Activated CD4-positive, alpha-beta T cell treated with anti-CD3 and anti-CD28 coated beads for 24 hours (primary cell): ENCODE results near the gene PALLD.
"Not testable (repeated sequence)": the region's sequence is repeated elsewhere in the genome, so short reads cannot be mapped to it uniquely, and the experiment has no call there.

Source experiments
- DNase-seq, 2 donors: peaks; one replicate each; pipeline ENCODE4 v3.0.0-alpha.2; 2020; ENCODE audit warnings: low read depth in 2 of 2

PALLD gene

DNA sequence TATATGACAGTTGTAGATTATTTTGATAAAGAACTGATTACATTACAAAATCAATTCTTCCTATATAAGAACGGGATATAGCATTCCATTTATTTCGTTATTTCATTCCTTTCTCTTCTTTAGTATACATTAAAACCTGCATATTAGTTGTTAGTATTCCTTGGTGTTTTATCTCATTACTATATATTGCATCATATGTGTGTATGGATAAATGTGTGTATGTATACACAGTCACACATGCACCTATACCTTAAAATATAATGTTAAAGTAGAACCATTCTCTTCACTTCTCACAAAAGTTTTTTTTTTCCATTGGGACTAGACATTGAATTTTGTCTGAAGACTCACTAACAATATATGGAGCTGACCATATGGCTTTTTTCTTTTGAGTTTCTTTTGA is 5.3 kb upstream of the PALLD start:
- DNase-seq = no peak

DNA sequence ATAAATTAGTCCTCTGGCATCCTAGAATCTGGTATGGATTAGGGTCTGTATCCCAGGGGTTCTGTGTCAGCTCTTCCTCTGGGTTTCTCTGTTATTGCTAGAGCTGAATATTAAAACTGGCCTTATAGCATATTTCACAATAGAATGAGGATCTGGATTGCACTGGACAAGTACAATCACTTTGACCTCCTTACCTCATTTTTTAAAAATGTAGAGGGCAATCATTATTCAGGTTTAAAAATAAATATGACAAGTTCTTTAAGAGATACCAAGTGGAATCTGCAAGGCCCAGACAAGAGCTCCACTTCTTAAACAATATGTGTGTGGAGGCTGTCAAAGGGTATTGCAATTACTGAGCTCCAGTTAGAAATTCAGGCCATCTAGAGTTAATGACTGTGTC is 1.4 kb downstream of the PALLD start:
- DNase-seq = no peak

DNA sequence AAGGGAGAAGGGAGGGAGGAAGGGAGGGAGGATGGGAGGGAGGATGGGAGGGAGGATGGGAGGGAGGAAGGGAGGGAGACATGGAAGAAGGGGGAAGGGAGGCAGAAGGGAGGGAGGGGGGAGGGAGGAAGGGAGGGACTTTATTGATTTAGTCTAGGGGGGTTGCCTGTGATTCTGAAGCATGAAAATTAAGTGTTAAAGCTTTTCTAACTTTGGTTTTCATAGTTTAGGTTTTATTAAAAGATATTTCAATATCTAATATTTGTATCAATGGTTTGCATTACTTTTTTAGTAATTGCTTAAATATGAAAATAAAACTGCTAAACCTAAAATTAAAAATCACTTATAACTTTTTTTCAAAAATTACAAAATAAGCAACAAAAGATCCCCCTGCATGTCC is 2.4 kb downstream of the PALLD start:
- DNase-seq = no peak

DNA sequence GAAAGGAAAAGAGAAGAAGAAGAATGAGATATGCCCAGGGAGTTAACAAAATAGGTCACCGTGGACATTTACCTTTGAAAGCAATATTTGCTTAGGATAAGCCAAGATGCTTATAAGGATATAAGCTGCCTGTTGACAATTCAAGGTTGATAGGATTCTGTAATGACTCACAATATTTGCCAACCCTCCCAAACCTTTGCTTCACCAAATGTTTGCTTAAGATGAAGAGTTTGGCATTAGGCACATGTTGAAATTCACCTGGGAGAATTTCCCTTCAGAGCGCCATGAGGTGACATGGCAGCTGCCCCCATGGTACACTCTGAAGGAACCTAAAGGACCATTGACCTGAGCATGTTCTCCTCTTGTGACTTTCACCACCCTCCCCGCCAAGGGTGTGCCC is 4.6 kb downstream of the PALLD start:
- DNase-seq = no peak

DNA sequence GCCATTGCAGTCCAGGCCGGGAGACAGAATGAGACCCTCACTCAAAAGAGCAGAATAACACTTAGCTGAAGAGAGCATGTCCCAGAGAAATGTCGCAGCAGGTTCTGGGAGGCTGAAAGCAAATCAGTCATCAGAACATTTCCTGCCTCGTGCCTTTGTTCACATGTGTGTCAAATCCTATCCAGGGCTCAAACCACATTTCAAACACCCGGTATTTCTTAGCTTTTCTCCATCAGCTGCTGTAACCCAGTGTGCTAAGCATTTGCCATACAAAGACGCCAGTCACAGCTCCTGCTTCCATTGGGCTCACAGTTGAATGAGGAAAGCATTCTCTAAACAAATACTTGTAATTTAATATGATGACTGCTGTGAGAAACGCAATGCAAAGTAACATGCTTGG is 6.0 kb downstream of the PALLD start:
- no peak for DNase-seq

DNA sequence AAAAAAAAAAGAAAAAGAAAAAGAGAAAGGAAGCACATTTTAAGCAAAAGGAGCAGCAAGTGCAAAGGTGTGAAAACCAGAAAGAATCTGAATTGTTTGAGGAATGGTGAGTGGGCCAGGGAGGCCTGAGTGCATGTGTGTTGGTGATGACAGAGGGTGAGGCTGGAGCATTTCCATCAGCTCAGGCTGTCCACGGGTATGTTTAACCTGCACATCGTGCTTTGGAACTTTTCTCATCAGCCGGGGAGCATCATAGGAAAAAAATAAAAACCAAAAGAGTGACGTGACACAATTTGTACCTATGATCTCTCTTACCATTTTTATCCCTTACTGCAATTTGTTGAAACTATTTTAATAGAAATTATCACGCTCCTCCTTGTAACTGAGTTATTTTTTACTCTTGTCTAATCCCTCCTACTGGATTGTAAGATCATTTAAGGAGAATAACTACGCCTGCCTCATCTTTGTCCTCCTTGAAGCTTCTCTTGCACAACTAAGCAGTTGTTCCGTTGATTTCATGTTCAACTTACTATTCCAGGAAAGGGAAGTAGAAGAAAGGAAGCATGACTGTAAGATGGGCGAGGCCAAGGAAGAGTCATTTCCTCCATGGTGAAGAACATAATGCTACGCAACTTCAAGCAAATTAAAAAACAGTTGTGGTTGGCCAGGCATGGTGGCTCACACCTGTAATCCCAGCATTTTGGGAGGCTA is 7.0 kb downstream of the PALLD start:
- DNase-seq = no peak

DNA sequence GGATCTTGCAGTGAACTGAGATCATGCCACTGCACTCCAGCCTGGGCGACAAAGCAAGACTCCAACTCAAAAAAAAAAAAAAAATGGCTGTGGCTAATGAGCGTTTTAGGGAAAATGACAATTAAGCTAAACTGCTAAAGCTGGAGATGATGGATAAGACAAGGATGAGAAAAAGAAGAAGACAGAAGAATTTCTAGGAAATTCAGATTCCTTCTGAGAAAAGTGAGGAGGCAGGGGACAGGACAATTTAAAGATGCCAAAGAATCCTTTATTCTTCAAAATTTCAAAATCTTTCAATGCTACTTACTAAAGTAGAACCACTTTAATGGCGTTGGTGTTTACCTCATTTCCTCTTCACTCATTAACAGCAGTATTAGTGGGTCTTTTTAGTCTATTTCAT is 7.7 kb downstream of the PALLD start:
- no peak for DNase-seq

DNA sequence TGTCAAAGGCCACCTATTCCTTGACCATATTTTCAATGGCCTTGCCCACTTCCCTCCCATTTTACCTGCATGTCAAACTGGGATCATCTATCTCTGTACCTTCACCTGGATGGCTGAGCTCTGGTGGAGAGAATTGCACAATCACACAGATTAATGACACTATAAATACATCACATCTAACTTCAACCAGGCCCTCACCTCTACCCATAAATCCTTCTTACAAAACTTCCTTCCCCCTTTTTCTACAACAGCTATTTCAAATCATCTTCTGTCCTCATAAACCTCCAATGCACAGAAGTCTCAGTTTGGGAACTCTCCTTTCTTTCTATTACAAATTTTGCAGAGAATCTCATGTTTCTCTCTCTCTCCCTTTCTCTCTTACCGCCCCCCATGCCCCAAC is 9.2 kb downstream of the PALLD start:
- DNase-seq = no peak

DNA sequence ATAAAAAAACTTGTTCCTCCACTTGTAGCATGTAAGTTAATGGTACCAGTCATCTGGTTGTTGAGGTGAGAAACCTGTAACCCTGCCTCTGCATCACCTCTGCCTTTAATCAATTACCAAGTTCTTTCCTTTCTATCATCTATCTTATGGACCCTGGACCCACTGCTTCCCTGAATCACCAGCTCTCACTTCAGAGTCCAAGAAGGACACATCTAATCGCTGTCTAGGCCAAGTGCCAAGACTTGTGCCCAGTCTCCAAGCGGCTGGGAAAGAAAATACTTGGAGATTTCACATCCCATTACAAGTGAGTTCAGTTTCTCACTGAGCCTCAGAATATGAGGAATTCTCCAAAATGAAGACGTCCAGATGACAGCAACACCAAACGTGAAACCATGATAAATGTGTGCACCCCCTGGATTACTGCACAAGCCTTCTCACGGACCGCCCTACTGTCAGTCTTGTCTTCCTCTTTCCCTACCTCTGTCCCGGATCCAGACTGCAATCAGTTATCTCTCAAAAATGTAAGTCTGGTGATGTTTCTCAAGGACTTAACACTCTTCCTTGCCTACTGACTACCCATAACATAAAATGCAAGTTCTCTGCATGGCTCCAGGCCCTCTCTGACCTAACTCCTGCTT is 10.4 kb downstream of the PALLD start:
- DNase-seq = no peak

DNA sequence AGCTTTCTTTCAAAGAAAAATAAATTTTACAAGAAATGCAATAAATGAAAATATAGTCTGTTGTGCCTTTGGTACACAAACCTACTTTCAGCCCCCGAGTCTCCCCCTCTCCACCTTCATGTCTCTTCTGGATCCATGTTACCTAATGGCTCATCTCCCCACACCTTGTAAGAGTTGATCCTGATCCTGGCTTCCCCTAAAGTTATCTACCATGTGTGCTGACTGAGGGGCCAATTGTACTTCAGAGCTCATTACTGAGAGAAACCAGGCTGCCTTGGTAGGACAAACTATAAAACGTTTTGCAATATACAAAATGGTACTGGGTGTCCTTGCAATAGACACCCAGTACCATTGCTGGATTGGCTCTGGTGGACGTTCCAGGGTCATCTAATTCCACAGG is 11.8 kb downstream of the PALLD start:
- no peak for DNase-seq

DNA sequence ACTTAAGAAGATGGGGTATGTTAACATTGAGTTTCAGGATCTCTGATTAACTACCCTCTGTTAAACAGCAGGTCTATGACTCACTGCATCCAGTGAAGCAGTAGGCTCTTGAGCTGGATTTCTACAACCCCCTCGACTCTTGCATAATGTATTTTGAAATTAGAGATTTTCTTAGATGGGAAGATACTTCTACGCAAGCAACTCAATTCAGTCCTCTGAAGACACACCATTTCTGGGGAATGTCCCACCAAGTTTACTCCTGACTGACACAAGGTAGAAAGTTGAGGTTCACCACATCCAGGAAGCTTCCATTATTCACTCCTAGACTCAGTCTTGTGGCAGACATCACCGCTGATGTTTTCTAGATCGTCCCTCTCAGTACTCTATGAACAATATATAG is 12.9 kb downstream of the PALLD start:
- DNase-seq = no peak

DNA sequence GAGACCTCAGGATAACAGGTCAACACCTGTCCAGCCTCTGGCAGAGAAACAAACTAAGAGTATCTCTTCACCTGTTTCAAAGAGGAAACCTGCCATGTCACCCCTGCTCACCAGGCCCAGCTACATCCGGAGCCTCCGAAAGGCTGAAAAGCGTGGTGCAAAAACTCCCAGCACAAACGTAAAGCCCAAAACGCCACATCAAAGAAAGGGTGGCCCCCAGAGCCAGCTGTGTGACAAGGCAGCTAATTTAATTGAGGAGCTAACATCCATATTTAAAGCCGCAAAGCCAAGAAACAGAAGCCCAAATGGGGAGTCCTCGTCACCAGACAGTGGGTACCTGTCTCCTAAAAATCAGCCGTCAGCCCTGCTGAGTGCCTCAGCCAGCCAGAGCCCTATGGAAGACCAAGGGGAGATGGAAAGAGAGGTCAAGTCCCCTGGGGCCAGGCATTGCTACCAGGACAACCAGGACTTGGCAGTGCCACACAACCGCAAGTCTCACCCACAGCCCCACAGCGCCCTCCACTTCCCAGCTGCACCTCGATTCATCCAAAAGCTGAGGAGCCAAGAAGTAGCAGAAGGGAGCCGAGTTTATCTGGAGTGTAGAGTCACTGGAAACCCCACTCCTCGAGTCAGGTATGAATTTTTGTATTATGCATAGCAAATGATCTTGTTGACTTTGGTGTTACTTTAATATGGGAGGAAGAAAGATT is 15.1 kb downstream of the PALLD start:
- DNase-seq = peak in 1 of 2 donors; percentile 25

DNA sequence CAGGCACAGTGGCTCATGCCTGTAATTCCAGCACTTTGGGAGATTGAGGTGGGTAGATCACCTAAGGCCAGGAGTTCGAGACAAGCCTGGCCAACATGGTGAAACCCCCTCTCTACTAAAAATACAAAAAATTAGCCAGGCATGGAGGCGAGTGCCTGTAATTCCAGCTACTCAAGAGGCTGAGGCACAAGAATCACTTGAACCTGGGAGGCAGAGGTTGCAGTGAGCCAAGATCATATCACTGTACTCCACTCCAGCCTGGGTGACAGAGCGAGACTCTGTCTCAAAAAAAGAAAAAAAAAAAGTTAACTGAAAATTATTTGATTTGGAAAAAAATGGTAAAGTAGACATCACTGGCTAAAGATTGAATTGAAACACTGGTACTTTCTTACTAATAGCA is 17.0 kb downstream of the PALLD start:
- not testable (repeated sequence) for DNase-seq

DNA sequence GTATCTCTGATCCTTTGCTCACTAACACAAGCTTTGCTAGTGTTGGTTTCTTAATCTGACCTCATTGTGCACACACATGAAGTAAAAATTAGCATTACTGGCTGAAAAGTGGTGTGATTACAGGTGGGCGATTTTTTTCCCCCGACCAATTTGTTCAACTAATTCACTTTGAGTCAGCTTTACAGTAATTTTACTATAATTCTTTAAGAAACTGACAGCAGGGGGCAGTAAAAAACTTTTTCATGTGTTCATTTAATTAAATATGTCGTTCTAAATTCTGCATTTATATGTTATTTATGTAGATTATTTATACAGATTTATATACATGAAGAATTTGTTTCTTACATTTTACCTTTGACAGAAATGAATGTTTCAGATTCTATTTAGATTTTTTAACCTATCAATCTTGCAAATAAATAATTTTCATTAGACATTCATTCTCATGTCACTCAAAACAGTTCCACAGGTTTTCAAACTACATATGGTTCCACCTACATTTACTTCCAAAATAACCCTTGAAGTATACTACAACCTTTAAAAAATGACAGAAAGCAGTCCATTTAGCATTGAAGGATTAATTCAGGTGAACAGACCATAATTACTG is 17.5 kb downstream of the PALLD start:
- no peak for DNase-seq

DNA sequence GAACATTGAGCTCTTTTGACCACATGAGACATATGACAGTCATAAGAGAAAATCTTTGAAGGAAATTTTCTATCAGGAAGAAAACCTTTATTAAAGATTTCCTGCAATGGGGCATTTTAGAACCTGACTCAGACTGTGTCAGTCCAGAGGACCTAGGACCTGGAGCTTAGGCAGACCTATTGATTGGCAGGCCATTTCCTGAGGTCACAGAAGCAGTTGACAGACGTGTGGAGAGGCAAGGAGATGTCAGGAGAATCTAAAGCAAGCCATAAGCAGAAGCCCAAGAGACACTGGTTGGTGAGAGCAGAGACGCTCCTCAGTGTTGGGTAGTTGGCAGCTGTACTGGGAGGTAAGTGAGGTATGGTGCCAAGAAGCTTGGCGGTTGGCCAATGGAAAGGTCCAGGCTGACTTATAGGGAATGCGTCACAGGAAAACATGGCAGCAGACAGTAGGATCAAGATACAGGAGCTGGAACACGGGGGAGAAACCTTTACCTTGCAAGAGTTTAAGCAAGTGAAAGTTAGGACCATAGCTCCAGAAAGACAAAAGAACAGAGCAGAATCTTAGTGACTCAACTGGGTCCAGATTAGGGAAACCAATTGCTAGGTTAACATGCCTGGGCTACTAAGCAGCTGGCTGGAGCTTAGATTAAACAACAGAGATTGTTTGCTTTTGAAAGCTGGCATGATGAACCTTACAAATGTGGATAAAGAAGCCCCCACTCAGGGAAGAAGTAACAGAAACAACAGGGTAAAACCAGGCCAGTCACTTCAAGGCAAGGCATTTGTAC is 18.6 kb downstream of the PALLD start:
- DNase-seq = no peak

DNA sequence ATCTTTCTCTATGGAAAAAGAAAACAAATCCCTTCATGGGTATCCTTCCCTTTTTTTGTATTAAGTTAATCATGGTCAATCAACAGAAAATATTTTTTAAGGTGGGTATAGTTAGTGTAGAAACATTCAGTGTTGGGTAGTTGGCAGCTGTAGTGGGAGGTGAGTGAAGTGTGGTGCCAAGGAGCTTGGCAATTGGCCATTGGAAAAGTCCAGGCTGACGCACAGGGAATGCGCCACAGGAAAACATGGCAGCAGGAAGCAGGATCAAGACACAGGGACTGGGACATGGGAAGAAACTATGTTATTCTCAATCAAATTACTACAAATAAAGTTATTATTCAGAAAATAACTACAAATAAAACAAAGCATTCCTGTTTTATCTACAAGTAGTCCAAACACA is 20.0 kb downstream of the PALLD start:
- DNase-seq = no peak

DNA sequence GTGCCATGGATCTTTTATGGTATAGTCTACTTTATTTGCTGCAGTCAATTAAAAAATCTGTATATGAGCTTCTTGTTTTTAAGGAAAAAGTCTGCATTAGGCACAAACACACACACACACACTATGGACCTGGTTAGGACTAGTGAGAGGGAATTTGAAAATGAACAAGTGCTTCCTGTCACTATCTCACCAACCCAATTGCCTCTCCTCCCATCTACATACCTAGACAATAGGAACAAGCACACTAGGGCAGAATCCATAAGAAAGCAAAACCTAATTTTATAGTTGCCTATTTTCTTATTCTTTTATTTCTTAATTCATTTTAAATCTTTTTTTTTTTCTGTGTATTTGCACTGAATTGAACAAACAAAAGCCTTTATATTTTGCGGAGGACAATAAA is 22.7 kb downstream of the PALLD start:
- no peak for DNase-seq

DNA sequence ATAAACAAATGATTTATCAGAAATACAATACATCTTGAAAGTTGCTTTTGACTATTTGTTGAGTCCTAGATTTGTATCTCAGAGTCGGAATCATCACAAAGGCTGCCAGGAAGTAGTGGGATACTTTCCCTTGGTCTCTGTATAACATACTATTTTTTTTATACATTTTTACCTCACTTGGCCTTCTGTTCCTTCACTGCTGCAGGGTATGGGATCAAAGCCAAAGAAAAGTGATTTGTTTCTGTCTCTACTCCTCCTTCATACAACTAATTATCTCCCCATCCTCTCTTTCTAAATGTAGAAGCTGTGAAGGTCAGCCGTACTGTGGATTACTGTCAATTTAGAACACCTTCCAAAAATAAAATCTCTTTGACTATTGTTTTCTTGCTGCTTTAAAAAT is 24.9 kb downstream of the PALLD start:
- DNase-seq = no peak

DNA sequence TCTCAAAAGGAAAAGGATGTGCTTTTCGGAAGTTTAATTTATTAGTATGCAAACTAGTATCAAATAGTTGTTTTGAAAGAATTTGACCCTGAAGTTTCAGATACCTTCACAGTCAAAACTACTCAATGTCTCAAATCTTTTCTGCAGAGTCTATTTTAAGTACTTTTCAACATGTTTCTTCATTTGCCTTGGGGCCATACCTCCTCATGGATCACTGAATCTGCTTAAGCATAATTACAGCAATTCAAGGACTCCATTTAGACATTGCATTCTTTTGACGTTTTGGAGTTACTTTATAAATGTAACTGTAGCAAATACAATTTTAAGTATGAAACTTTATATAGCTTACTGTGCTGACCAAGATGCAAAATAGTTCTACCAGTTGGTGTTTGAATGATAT is 25.5 kb downstream of the PALLD start:
- no peak for DNase-seq

DNA sequence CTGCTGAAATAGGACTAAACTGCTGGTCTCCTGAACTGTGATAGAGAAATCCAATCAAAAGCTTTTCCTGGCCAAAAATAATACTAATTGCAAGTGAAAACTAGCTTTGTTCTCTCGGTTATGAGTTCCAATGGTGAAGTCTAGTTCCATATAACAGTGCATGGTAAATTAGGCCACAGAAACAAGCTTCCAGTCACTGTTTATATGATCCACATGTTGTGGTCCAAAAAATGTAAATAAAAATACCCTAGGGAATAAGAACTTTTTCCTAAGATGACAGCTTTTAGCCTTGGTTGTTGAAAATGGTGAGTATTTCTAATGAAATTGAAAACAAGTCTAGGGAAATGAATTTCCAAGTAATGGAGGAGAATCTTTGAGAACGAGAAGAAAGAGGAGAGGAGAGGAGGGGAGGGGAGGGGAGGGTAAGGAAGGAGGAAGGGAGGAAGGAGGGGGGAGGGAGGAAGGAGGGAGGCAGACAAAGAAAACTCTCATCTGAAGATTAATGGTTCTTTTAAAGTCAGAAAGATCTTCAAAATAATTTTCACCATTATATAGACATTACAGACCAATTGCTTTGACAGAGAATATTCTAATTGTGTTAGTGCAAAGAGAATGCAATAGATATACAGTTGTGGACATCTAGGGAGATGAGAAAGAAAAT is 26.1 kb downstream of the PALLD start:
- no peak for DNase-seq

DNA sequence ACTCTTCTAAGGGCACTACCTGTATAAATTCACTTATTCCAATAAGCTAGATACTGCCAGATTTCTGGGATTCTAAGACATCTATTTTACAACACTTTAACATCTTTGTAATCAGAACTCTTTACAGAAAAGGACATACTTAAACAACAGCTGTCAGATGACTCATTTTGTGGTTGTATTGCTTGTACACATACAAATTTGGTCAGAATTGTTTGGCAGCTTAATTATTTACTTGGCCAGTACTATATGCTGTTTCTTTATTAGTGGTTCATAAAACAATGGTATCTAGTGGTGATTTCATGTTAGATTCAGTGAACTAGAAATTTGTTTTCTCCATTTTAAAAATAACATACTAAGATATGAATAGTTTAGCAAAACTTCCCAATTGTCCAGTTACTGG is 27.2 kb downstream of the PALLD start:
- no peak for DNase-seq

DNA sequence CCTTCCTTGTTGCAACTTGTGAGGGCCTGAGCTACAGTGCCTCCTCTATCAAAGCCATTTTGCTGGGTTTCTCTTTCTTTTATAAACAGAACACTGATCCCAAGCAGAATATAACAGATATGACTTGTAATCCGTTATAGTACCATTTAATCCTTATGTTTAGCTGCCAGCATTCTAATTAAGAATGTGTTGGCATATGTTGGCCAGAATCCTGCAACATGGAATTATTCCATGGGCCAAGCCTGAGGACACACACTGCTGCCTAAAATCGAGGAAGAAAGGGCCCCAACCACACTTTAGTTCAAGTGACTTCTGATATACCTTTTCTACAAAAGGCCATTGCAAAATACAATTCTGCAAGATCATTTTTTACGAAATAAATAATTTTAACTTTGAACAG is 28.0 kb downstream of the PALLD start:
- DNase-seq = no peak
